Activated T-cell treated with anti-CD3 and anti-CD28 coated beads for 4 hours (primary cell): Measurements from ENCODE around the gene SMIM10L2A.
"Not testable (repeated sequence)": the region's sequence is repeated elsewhere in the genome, so short reads cannot be mapped to it uniquely, and the experiment has no call there.

Experiments used
- DNase-seq: peaks from one replicate; pipeline ENCODE4 v3.0.0-alpha.2; 2020

The SMIM10L2A gene

GRCh38 chrX:135423173-135423864, 1.6 kb downstream of the SMIM10L2A start:
- DNase-seq: not testable (repeated sequence)

GRCh38 chrX:135424469-135424868, 2.7 kb downstream of the SMIM10L2A start:
- DNase-seq: no peak

GRCh38 chrX:135425026-135425965, 3.6 kb downstream of the SMIM10L2A start:
- no peak for DNase-seq

- DNase-seq: no peak
Observed at GRCh38 chrX:135429429-135429828, 7.7 kb downstream of the SMIM10L2A start.

GRCh38 chrX:135431886-135432285, 10.1 kb downstream of the SMIM10L2A start:
- DNase-seq: no peak

- no peak for DNase-seq
Observed at GRCh38 chrX:135432453-135432852, 10.7 kb downstream of the SMIM10L2A start.

- no peak for DNase-seq
Observed at GRCh38 chrX:135432881-135433521, 11.3 kb downstream of the SMIM10L2A start.

- no peak for DNase-seq
Observed at GRCh38 chrX:135433531-135434257, 11.9 kb downstream of the SMIM10L2A start.

- no peak for DNase-seq
Observed at GRCh38 chrX:135434258-135435138, 12.8 kb downstream of the SMIM10L2A start.

GRCh38 chrX:135435139-135435922, 13.6 kb downstream of the SMIM10L2A start:
- no peak for DNase-seq

GRCh38 chrX:135435933-135436332, 14.2 kb downstream of the SMIM10L2A start:
- DNase-seq: no peak

- DNase-seq: no peak
Observed at GRCh38 chrX:135436456-135436855, 14.7 kb downstream of the SMIM10L2A start.

- no peak for DNase-seq
Observed at GRCh38 chrX:135436966-135437866, 15.5 kb downstream of the SMIM10L2A start.

- no peak for DNase-seq
Observed at GRCh38 chrX:135437867-135438733, 16.4 kb downstream of the SMIM10L2A start.

GRCh38 chrX:135438734-135439043, 16.9 kb downstream of the SMIM10L2A start:
- DNase-seq: no peak

GRCh38 chrX:135449637-135450550, 28.1 kb downstream of the SMIM10L2A start:
- DNase-seq: no peak

- no peak for DNase-seq
Observed at GRCh38 chrX:135453381-135453780, 31.6 kb downstream of the SMIM10L2A start.

- no peak for DNase-seq
Observed at GRCh38 chrX:135454816-135455215, 33.1 kb downstream of the SMIM10L2A start.
